Astrocyte (in vitro differentiated cells and primary cell): Measurements from ENCODE around the gene PARM1. TPM values are rescaled to one million over a fixed set of nuclear protein-coding genes. Genes with fewer than 3 reads are reported as not detected.

ENCODE experiments used
- DNase-seq: peaks from one replicate; pipeline ENCODE4 v3.0.0-alpha.2; 2010; ENCODE audit warnings: low read depth
- FAIRE-seq: peaks from 2 replicates; lab custom pipeline; 2011; peaks lifted over from hg19 to GRCh38; lab: Jason Lieb, UNC
- H2AFZ ChIP-seq: 2 replicates; pipeline ENCODE4 v1.6.0; 2012; ENCODE audit warnings: low read depth, low read length, inconsistent platforms
- H3K27ac ChIP-seq: 2 replicates; pipeline ENCODE4 v1.5.1; 2011; ENCODE audit warnings: low read depth, low read length, inconsistent platforms
- H3K27me3 ChIP-seq: 2 replicates; pipeline ENCODE4 v1.6.0; 2011; ENCODE audit warnings: low read length, inconsistent platforms; ENCODE audit not compliant: insufficient read depth
- H3K36me3 ChIP-seq: 2 replicates; pipeline ENCODE4 v1.5.1; 2011; ENCODE audit warnings: low read length, inconsistent platforms; ENCODE audit not compliant: insufficient read depth
- H3K4me1 ChIP-seq: 2 replicates; pipeline ENCODE4 v1.5.1; 2011; ENCODE audit warnings: low read length, inconsistent platforms; ENCODE audit not compliant: insufficient read depth
- H3K4me2 ChIP-seq: 2 replicates; pipeline ENCODE4 v1.6.0; 2012; ENCODE audit warnings: low read length, inconsistent platforms
- H3K4me3 ChIP-seq: 2 replicates; pipeline ENCODE4 v1.5.1; 2011; ENCODE audit warnings: low read depth, mild to moderate bottlenecking, low read length, inconsistent platforms; ENCODE audit not compliant: insufficient read depth
- H3K79me2 ChIP-seq: 2 replicates; pipeline ENCODE4 v1.6.0; 2012; ENCODE audit warnings: mild to moderate bottlenecking, low read length, inconsistent platforms; ENCODE audit not compliant: insufficient read depth
- H3K9ac ChIP-seq: 2 replicates; pipeline ENCODE4 v1.6.0; 2012; ENCODE audit warnings: mild to moderate bottlenecking, low read length, inconsistent platforms
- H3K9me3 ChIP-seq: 2 replicates; pipeline ENCODE4 v1.5.1; 2012; ENCODE audit warnings: low read depth, mild to moderate bottlenecking, low read length, inconsistent platforms; ENCODE audit not compliant: insufficient read depth
- H4K20me1 ChIP-seq: 2 replicates; pipeline ENCODE4 v1.6.0; 2012; ENCODE audit warnings: low read length, inconsistent platforms; ENCODE audit not compliant: insufficient read depth
- H3K27ac Mint-ChIP-seq: one replicate; pipeline ENCODE4 v1.8.0; 2021; ENCODE audit warnings: mild to moderate bottlenecking, mixed read lengths; ENCODE audit not compliant: unreplicated experiment
- H3K27me3 Mint-ChIP-seq: one replicate; pipeline ENCODE4 v1.8.0; 2021; ENCODE audit warnings: low read depth, mixed read lengths; ENCODE audit not compliant: unreplicated experiment
- H3K36me3 Mint-ChIP-seq: one replicate; pipeline ENCODE4 v1.8.0; 2021; ENCODE audit warnings: low read depth, mixed read lengths; ENCODE audit not compliant: unreplicated experiment
- H3K4me1 Mint-ChIP-seq: one replicate; pipeline ENCODE4 v1.8.0; 2021; ENCODE audit warnings: low read depth, mixed read lengths; ENCODE audit not compliant: unreplicated experiment
- H3K4me3 Mint-ChIP-seq: one replicate; pipeline ENCODE4 v1.8.0; 2021; ENCODE audit warnings: mild to moderate bottlenecking, moderate library complexity, mixed read lengths; ENCODE audit not compliant: unreplicated experiment
- H3K9me3 Mint-ChIP-seq: one replicate; pipeline ENCODE4 v1.8.0; 2021; ENCODE audit warnings: mild to moderate bottlenecking, mixed read lengths; ENCODE audit not compliant: unreplicated experiment
- CTCF ChIP-seq: IDR thresholded peaks from 2 replicates; pipeline ENCODE4 v1.5.1; 2011; ENCODE audit warnings: low read depth, mild to moderate bottlenecking, inconsistent platforms, low read length, moderate library complexity; ENCODE audit not compliant: insufficient read depth
- EZH2 ChIP-seq: IDR thresholded peaks from 2 replicates; pipeline ENCODE4 v1.6.1; 2012; ENCODE audit warnings: mild to moderate bottlenecking, low read length, inconsistent platforms; ENCODE audit not compliant: insufficient read depth
- total RNA-seq: library from RNA; stranded (reverse); gene quantifications from 2 replicates; pipeline ENCODE4 v1.2.1, GENCODE V29; 2021

PARM1 gene
- total RNA-seq, 1 donor from 2014 or later = 1.2 TPM

- TF ChIP-seq EZH2 = no peak
- TF ChIP-seq CTCF = no peak
- no peaks in the 10 kb centered on the region for H3K36me3 Mint-ChIP-seq
- H3K4me1 ChIP-seq = no peaks in the 10 kb centered on the region
- no peaks in the 10 kb centered on the region for H3K4me1 Mint-ChIP-seq
- no peak for FAIRE-seq
- H3K27me3 Mint-ChIP-seq = peaks cover under 1% of the 10 kb centered on the region
- no peak overlapping the region for H3K4me2 ChIP-seq
- no peaks in the 10 kb centered on the region for H3K36me3 ChIP-seq
- H3K27ac Mint-ChIP-seq = no peak overlapping the region
- H4K20me1 ChIP-seq = no peaks in the 10 kb centered on the region
- no peak overlapping the region for H3K4me3 Mint-ChIP-seq
- no peak overlapping the region for H3K27ac ChIP-seq
- no peak for DNase-seq
- H3K9me3 Mint-ChIP-seq = no peaks in the 10 kb centered on the region
- H3K9me3 ChIP-seq = no peaks in the 10 kb centered on the region
- H3K9ac ChIP-seq = no peak overlapping the region
- no peak overlapping the region for H3K4me3 ChIP-seq
- H3K79me2 ChIP-seq = no peaks in the 10 kb centered on the region
- no peak overlapping the region for H2AFZ ChIP-seq
- H3K27me3 ChIP-seq = no peaks in the 10 kb centered on the region
These were observed 118.5 kb downstream of the PARM1 start for GRCh38 chr4:75051431-75051830.

- Mint-ChIP-seq H3K27me3 (peaks cover 4% of the 10 kb centered on the region), H3K27ac (no peak overlapping the region), H3K9me3 (no peaks in the 10 kb centered on the region), H3K4me1 (no peaks in the 10 kb centered on the region), H3K36me3 (no peaks in the 10 kb centered on the region), H3K4me3 (no peak overlapping the region)
- H3K9me3 ChIP-seq = no peaks in the 10 kb centered on the region
- H3K4me3 ChIP-seq = no peak overlapping the region
- H3K9ac ChIP-seq = no peak overlapping the region
- FAIRE-seq = no peak
- no peaks in the 10 kb centered on the region for H3K4me1 ChIP-seq
- no peak for DNase-seq
- H3K27ac ChIP-seq = no peak overlapping the region
- no peaks in the 10 kb centered on the region for H3K27me3 ChIP-seq
- H3K79me2 ChIP-seq = no peaks in the 10 kb centered on the region
- no peak overlapping the region for H2AFZ ChIP-seq
- H3K4me2 ChIP-seq = no peak overlapping the region
- no peaks in the 10 kb centered on the region for H4K20me1 ChIP-seq
- no peak for TF ChIP-seq CTCF
- TF ChIP-seq EZH2 = no peak
- no peaks in the 10 kb centered on the region for H3K36me3 ChIP-seq
These were observed 120.4 kb downstream of the PARM1 start for GRCh38 chr4:75053352-75053751.

- H3K27ac ChIP-seq = no peak overlapping the region
- TF ChIP-seq CTCF (no peak), EZH2 (no peak)
- no peak for FAIRE-seq
These were observed 121.2 kb downstream of the PARM1 start for GRCh38 chr4:75054078-75054477.

More at GRCh38 chr4:75054078-75054477, 121.2 kb downstream of the PARM1 start:
- Histone ChIP-seq H3K9ac (no peak overlapping the region), H3K79me2 (no peaks in the 10 kb centered on the region), H3K4me3 (no peak overlapping the region), H3K36me3 (no peaks in the 10 kb centered on the region), H3K27me3 (no peaks in the 10 kb centered on the region), H4K20me1 (no peaks in the 10 kb centered on the region), H3K9me3 (no peaks in the 10 kb centered on the region), H3K4me1 (no peaks in the 10 kb centered on the region), H2AFZ (no peak overlapping the region), H3K4me2 (no peak overlapping the region)
- Mint-ChIP-seq H3K4me1 (no peaks in the 10 kb centered on the region), H3K27me3 (peaks cover 4% of the 10 kb centered on the region), H3K9me3 (no peaks in the 10 kb centered on the region), H3K36me3 (no peaks in the 10 kb centered on the region), H3K27ac (no peak overlapping the region), H3K4me3 (no peak overlapping the region)
- no peak for DNase-seq
